Iris pigment epithelial cell (primary cell): Measurements from ENCODE around the gene APELA.
"Not testable (repeated sequence)": the region's sequence is repeated elsewhere in the genome, so short reads cannot be mapped to it uniquely, and the experiment has no call there.

ENCODE experiments used
- DNase-seq: peaks from one replicate; pipeline ENCODE4 v3.0.0-alpha.2; 2011; ENCODE audit warnings: low read depth

The APELA gene

DNA sequence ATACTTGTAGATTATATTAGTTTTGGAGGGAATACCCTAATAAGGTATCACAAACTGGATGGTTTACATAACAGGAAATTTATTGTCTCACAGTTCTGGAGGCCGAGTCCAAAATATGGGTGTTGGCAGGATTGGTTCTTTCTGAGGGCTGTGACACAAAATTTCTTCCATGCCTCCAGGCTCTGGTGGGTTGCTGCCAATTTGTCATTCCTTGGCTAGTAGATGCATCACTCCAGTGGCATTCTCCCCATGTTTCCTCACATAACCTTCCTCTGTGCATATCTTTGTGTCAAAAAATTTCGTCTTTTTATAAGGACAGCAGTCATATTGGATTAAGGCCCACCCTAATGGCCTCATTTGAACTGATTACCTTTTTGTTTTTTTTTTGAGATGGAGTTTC lies 49.3 kb downstream of the APELA start:
- DNase-seq: no peak

DNA sequence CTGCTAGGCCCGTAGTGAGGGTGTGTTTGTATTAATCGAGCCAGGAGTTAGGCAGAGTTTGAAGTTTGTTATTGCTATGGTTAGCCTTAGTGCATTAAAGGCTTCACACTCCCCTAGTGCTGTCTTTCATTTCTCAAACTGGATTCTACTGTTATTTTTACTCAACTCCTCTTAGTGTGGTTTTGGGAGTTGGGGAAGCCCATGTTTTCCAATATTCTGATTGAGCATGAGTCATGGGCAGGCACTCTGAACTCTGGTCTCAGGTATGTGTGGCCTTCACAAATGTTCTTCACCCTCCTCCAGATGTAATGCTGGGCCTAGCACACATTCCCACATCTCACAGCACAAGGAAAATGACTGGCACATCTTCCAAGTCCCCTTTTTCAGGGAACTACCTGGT lies 50.1 kb downstream of the APELA start:
- not testable (repeated sequence) for DNase-seq

DNA sequence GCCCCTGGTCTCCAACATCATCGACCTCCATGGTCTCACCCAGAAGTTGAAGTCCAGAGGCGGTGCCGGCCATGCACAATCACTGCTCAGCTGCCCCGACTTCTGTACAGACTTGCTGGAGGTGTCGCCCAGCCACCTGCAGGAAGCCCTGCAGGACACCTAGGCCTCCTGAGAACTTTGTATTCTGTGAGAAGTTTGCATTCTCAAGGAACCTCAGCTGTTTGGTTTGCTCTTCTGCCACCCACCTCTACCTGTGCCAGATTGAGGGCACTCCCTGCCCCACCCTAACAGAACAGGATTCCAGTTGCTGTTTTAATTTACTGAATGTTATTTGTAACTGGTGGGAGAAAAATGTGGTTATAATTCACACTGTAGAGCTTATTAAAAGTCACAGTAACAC lies 53.7 kb downstream of the APELA start:
- no peak for DNase-seq

DNA sequence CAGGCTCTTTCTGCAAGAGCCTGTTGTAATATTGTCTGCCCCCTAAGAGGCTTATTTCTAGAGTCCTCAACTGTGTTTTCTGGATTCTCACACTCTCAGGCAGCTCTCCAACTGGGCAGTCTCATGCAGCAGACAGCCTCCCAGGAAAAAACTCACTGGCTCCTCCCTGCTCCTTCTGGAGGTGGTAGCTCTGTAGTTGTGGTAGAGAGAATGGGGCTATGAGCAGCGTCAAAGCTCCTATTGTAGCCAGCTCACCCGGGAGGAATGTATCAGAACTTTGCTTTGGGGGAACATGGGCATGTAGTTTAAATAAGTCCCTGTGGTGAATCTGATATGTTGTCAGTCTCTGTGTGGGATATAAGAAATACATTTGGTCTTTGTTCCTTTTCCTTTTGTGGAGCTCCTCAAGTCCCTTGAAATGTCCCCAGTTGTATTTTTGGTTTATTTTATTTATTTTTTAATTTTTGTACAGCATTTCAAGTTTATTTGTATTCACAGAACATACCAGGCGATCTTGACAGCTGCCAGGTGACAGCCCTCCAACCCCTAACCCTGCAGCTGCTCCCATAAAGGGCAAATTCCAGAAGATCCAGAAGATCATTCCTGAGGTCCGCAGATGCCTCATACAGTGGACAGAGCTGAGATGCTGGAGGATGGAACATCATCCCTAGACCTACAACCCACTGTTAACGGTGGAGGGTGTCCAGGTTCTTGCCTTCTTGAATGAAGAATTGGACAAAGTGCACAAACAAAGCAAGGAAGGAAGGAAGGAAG lies 54.8 kb downstream of the APELA start:
- DNase-seq: no peak

DNA sequence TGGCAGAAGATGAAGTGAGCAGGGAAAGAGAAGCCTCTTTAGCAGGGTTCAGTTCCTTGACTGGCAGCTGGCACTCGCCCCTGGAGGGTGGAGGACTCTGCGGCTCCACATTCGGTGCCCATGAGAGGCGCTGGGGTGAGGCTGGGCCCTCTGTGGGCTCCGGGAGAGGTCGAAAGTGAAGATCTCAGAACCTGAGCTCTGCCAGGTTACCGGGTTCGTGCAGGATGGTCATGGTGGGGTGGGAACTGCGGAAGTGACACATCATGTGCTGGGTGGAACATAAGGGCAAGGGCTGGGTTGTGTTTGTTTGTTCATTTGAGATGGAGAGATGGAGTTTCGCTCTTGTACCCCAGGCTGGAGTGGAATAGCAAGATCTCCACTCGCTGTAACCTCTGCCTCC lies 56.3 kb downstream of the APELA start:
- no peak for DNase-seq

DNA sequence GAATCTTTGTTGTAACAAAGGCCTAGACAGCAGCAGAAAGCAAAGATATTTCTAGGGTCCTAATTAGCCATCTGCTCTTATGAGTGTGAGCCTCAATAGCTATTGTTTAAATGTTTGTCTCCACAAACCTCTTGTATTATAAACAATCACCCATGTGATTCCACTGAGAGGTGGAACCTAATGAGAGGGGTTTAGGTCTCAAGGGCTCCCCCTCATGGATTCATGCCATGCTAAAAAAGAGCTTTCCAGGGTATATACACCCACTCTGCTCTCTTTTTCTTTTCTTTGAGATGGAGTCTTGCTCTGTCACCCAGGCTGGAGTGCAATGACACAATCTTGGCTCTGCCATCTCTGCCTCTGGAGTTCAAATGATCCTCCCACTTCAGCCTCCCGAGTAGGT lies 58.4 kb downstream of the APELA start:
- DNase-seq: no peak

DNA sequence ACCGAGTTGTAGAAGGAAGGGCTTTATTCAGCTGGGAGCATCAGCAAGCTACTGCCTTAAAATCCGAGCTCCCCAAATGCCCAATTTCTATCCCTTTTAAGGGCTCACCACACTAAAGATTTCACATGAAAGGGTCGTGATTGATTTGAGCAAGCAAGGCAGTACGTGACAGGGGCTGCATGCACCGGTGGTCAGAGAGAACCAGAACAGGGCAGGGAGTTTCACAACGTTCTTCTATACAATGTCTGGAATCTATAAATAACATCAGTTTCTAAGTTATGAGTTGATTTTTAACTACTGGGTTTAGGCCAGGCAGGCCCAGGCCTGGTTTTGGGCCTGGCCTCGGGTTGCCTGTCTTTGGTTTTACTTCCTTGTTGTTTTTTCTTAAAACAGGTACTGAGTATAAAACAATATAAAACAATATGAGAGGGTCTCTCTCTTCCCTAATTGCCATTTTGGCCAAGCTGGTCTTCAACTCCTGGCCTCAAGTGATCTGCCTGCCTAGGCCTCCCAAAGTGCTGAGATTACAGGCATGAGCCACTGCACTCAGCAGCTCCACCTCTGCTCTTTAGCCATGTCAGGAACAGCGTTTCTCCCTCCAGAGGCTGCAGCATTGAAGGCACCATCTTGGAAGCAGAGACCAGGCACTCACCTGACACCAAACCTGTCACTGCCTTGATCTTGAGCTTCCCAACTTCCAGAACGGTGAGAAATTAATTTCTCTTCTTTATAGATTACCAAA lies 59.1 kb downstream of the APELA start:
- not testable (repeated sequence) for DNase-seq

DNA sequence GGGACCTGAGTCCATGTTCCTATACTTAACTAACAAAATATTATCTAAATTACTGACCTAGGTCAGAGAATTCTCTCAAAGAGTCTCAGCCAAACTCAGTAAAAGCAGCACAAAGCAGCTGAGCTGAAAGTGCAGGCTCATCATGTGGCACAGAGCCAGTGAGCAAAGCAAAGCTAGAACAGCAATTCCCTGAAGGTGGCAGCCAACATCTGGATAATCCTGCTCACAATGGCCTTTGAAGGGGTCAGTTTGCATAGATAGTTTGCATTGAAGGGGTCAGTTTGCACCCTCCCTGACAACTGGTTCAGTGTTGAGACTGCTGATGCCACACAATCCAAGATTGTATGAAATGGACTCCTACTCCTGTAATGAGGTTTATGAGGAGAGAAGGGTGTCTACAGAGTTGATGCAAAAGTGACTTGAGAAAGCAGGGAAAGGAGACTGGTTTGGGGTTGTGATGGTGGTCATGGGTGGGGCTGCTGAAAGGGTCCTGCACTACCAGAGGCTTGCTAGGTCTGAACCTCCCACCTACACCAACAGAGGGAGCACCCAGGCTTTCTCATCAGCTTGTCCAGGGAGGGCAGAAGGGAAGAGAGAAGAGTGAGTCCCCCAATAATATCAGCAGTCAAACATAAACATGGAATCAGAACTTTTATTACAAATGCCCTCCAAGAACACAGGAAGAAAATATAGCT lies 60.7 kb downstream of the APELA start:
- peak; percentile 27 for DNase-seq

DNA sequence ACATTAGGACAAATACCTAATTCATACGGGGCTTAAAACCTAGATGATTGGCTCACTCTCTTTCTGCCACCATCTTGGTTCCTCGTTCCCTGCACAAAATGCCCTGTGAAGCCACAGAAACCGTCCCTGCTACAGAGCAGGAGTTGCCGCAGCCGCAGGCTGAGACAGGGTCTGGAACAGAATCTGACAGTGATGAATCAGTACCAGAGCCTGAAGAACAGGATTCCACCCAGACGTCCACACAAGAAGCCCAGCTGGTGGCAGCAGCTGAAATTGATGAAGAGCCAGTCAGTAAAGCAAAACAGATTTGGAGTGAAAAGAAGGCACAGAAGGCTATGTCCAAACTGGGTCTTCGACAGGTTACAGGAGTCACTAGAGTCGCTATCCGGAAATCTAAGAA lies 66.2 kb downstream of the APELA start:
- no peak for DNase-seq

DNA sequence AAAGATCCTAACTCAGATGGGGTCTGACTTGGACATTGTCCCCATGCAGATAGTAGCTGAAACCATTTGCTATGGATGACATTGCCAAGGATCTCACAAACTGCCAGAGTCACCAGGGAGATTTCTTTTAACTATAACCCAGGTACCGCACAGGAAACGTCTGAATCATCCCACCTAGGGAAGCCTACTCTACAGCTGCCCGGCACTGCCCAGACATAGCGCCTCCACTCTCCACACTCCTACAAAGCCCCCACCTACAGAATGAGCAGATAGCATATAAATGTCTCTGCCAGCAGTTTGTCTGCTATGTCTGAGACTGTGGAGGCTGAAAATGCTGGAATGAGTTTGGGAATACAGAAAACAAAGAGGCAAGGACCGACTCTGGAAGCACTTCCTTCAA lies 68.2 kb downstream of the APELA start:
- no peak for DNase-seq

DNA sequence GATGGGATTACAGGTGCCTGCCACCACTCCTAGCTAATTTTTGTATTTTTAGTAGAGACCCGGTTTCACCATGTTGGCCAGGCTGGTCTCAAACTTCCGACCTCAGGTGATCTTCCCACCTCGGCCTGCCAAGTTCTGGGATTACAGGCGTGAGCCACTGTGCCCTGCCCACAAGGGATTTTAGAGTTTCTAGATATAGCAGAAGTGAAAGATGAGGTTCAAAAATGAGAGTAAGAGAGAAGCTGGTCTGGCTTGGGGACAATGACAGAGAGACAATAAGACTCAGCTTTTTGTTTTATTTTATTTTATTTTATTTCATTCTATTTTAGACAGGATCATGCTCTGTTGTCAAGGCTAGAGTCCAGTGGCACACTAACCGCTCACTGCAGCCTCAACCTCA lies 69.8 kb downstream of the APELA start:
- no peak for DNase-seq
